ENCODE data around the gene LYRM7.

- TF ChIP-seq CTCF (IDR thresholded peaks at IDR 0.05) = no peak
- no peak for TF ChIP-seq ZFX (IDR thresholded peaks at IDR 0.05; ENCODE audit: borderline replicate concordance)
These were observed 47.6 kb downstream of the LYRM7 start for GRCh38 chr5:131218392-131218791.

Data from 22Rv1 (cell line).